ENCODE results near the gene NSMF.

- TF ChIP-seq CTCF (IDR thresholded peaks at IDR 0.05; ENCODE audit: control extremely low read depth in 1 of 3, insufficient read depth in 1 of 3, low read depth in 1 of 3, low read length in 3 of 3) (no peak), HDAC2 (IDR thresholded peaks at IDR 0.05; ENCODE audit: borderline replicate concordance in 1 of 2, low read depth in 2 of 2, low read length in 2 of 2) (no peak), RFX5 (IDR thresholded peaks at IDR 0.05; ENCODE audit: borderline replicate concordance, low read depth, low read length) (no peak), RNF2 (IDR thresholded peaks at IDR 0.05; ENCODE audit: borderline replicate concordance, low read depth, low read length, missing control alignments, poor library complexity, severe bottlenecking) (no peak), ATF3 (IDR thresholded peaks at IDR 0.05; ENCODE audit: insufficient read depth, low read depth, low read length) (no peak), POLR2A (IDR thresholded peaks at IDR 0.05; ENCODE audit: control extremely low read depth in 1 of 2, low read depth in 2 of 2, low read length in 2 of 2) (no peak), EP300 (IDR thresholded peaks at IDR 0.05; ENCODE audit: borderline replicate concordance in 1 of 2, low read depth in 2 of 2, low read length in 2 of 2) (no peak), SIN3A (conservative IDR thresholded peaks at IDR 0.05 in 1 of 2, IDR thresholded peaks at IDR 0.05 in 1 of 2; ENCODE audit: low read depth in 1 of 2, low read length in 2 of 2) (no peak), POLR2AphosphoS5 (IDR thresholded peaks at IDR 0.05; ENCODE audit: low read depth, low read length) (no peak), RBBP5 (IDR thresholded peaks at IDR 0.05; ENCODE audit: borderline replicate concordance, low read depth, low read length) (no peak), ASH2L (IDR thresholded peaks at IDR 0.05; ENCODE audit: low read length) (no peak), EZH2 (IDR thresholded peaks at IDR 0.05; ENCODE audit: low read depth, low read length, severe bottlenecking) (no peak), TAF1 (IDR thresholded peaks at IDR 0.05; ENCODE audit: low read depth, low read length) (no peak)
Observed at GRCh38 chr9:137494550-137495351, 35.6 kb upstream of the NSMF start.

Data from H1 (cell line).